GDM1 (cell line): ENCODE data around the gene ZIC3.

Experiments
- DNase-seq: peaks from one replicate; lab custom pipeline; 2025; lab: John Stamatoyannopoulos, UW

Gene ZIC3

GRCh38 chrX:137574102-137574783 lies 8.3 kb downstream of the ZIC3 start:
- DNase-seq, result no peak

- no peak for DNase-seq
Measured at GRCh38 chrX:137574784-137575293, 8.9 kb downstream of the ZIC3 start.

- no peak for DNase-seq
Measured at GRCh38 chrX:137575596-137576255, 9.8 kb downstream of the ZIC3 start.

DNA sequence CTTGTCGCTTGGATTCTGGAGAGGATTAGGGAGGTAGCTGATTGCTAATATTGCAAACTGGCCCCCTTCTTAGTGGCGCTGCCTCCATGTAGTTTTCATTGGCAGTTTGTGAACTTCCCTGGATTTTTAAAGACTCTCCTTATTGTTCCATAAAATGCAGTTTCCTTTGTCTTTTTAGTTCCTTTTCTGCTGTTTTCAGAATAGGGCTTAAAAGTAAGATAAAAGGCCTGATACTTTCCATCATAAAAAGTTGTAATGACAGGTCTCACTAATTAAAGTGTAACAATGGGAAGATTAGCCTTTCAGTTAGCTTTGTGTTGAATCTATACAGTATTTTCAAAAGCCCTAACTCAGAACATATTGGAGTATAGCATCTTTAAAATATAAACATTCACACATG lies 21.2 kb downstream of the ZIC3 start:
- no peak for DNase-seq

DNA sequence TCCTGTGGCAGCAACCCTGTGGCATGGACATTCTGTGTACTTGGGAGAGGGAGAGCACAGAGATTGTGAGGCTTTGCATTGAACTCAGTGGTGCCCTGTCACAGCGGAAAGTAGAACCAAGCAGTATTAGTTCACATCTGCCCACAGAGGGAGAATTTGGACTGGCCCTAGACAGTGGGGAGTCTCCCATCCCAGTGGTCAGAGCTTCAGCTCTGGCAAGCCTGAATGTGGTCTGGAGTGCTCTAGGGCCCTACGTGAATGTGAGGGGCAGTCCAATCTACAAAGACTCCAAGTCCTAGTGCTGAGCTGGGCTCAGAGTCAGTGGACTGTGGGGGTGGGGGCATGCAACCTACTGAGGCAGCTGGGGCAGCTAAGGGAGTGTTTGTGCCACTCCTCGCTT lies 34.8 kb downstream of the ZIC3 start:
- DNase-seq, result no peak
